BLaER1 treated with 17β-estradiol and CSF1 and Interleukin-3, amounts not matched to agents 10 nM and 100 nM (cell line): ENCODE data around the gene COL5A1.

ENCODE experiments used
- H3K27ac ChIP-seq, 11 experiments: shearing (Covaris generic); formaldehyde crosslinking; 2 replicates each; pipeline ENCODE4 v1.8.1; 2022
- H3K27me3 ChIP-seq, 11 experiments: shearing (Covaris generic); formaldehyde crosslinking; 2 replicates each; pipeline ENCODE4 v1.8.1; 2022
- H3K36me3 ChIP-seq, 11 experiments: shearing (Covaris generic); formaldehyde crosslinking; 2 replicates each; pipeline ENCODE4 v1.8.1; 2022
- H3K4me1 ChIP-seq, 10 experiments: shearing (Covaris generic); formaldehyde crosslinking; 2 replicates each; pipeline ENCODE4 v1.8.1; 2022
- H3K4me2 ChIP-seq, 11 experiments: shearing (Covaris generic); formaldehyde crosslinking; 2 replicates each; pipeline ENCODE4 v1.8.1; 2022
- H3K4me3 ChIP-seq, 10 experiments: shearing (Covaris generic); formaldehyde crosslinking; 2 replicates each; pipeline ENCODE4 v1.8.1; 2022
- H3K9ac ChIP-seq, 11 experiments: shearing (Covaris generic); formaldehyde crosslinking; 2 replicates each; pipeline ENCODE4 v1.8.1; 2022
- H3K9me3 ChIP-seq, 11 experiments: shearing (Covaris generic); formaldehyde crosslinking; replicated peaks in 1 of 11; 2 replicates each; pipeline ENCODE4 v1.8.1; 2022
- H4K20me1 ChIP-seq, 11 experiments: shearing (Covaris generic); formaldehyde crosslinking; 2 replicates each; pipeline ENCODE4 v1.8.1; 2022
- Cebpa-rat ChIP-seq, 11 experiments: shearing (Covaris generic); IDR thresholded peaks; 2 replicates each; pipeline ENCODE4 v1.8.1; 2022

The COL5A1 gene

DNA sequence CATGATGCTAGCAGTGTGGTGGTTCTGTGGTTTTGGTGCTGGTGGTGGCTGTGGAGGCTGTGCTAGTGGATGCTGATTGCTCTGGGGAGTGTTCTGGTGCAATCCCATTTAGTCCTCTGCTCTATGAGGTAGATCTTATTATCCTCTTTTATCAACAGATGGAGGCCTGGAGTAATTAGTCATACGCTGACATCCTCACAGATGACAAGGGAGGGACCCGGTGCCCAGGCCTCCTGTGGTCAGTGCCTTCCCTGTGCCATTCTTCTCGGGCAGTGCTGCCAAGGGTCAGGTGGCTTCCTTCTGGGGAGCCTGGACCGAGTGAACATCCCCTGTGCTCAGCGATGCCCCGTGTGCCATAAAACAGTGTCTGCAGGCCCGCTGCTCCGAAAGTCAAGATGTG, 74.5 kb downstream of the COL5A1 start:
- Histone ChIP-seq H3K4me2 (no peak overlapping the region), H3K36me3 (peaks cover 0 to 38% (median 18%) of the 10 kb centered on the region in 11 experiments; a peak in 11 of 22 replicates), H3K27ac (no peak overlapping the region), H4K20me1 (peaks cover 0 to 57% (median 46%) of the 10 kb centered on the region in 11 experiments; a peak in 19 of 22 replicates), H3K4me1 (peaks cover 0 to 36% (median 20%) of the 10 kb centered on the region in 10 experiments; a peak in 12 of 20 replicates), H3K9ac (no peak overlapping the region), H3K4me3 (no peak overlapping the region), H3K9me3 (peaks cover 5 to 26% (median 16%) of the 10 kb centered on the region in 11 experiments; a peak in 15 of 22 replicates), H3K27me3 (peaks cover 0 to 87% (median 0%) of the 10 kb centered on the region in 11 experiments; a peak in 8 of 22 replicates)
- no peak for TF ChIP-seq Cebpa-rat (IDR thresholded peaks at IDR 0.05)

DNA sequence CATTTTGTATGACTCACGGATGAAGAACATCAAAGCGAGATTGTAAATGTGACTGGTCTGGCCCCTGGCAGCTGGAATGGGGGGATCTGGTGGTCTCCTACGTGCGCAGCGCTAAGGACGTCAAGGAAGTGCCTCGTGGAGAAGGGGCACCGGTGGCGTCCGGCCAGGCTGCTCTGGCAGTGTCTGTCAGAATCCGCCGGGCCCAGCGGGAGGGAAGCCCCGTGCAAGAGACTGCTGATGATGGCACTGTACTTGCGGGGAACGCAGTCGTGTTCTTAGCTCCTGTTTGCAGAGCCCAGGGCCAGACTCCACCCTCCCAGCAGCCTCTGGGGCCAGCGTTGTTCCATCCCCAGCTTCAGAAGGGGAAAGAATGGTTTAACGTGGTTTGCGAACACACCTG, 75.5 kb downstream of the COL5A1 start:
- H3K36me3 ChIP-seq, result peaks cover 0 to 38% (median 15%) of the 10 kb centered on the region in 11 experiments; a peak in 11 of 22 replicates
- TF ChIP-seq Cebpa-rat (IDR thresholded peaks at IDR 0.05), result no peak
- no peak overlapping the region for H3K4me3 ChIP-seq

GRCh38 chr9:134717924-134718645, 76.5 kb downstream of the COL5A1 start:
- H3K9me3 ChIP-seq, result peaks cover 3 to 16% (median 11%) of the 10 kb centered on the region in 11 experiments; a peak in 15 of 22 replicates
- no peak overlapping the region for H3K27ac ChIP-seq
- no peak overlapping the region for H3K4me3 ChIP-seq
- H4K20me1 ChIP-seq, result peaks cover 6 to 77% (median 66%) of the 10 kb centered on the region in 11 experiments; a peak in 20 of 22 replicates
- no peak overlapping the region for H3K9ac ChIP-seq
- no peak overlapping the region; a peak in 1 of 22 replicates for H3K4me2 ChIP-seq
- peaks cover 0 to 94% (median 0%) of the 10 kb centered on the region in 11 experiments; a peak in 10 of 22 replicates for H3K27me3 ChIP-seq
- no peak for TF ChIP-seq Cebpa-rat (IDR thresholded peaks at IDR 0.05)
- H3K4me1 ChIP-seq, result peaks cover 4 to 54% (median 40%) of the 10 kb centered on the region in 10 experiments; a peak in 19 of 20 replicates
- peaks cover 0 to 33% (median 11%) of the 10 kb centered on the region in 11 experiments; a peak in 11 of 22 replicates for H3K36me3 ChIP-seq

More for the DNA sequence above, 75.5 kb downstream of the COL5A1 start:
- Histone ChIP-seq H4K20me1 (peaks cover 0 to 67% (median 56%) of the 10 kb centered on the region in 11 experiments; a peak in 20 of 22 replicates), H3K9ac (no peak overlapping the region), H3K9me3 (peaks cover 5 to 21% (median 15%) of the 10 kb centered on the region in 11 experiments; a peak in 15 of 22 replicates), H3K27ac (no peak overlapping the region), H3K4me1 (peaks cover 0 to 44% (median 30%) of the 10 kb centered on the region in 10 experiments; a peak in 14 of 20 replicates), H3K27me3 (peaks cover 0 to 90% (median 0%) of the 10 kb centered on the region in 11 experiments; a peak in 9 of 22 replicates), H3K4me2 (no peak overlapping the region)

- peaks cover 0 to 23% (median 5%) of the 10 kb centered on the region in 11 experiments; a peak in 6 of 22 replicates for H3K36me3 ChIP-seq
- H3K4me3 ChIP-seq, result no peak overlapping the region
- peaks cover 16 to 67% (median 52%) of the 10 kb centered on the region in 10 experiments for H3K4me1 ChIP-seq
- peaks cover 0 to 6% (median 0%) of the 10 kb centered on the region in 11 experiments; a peak in 2 of 22 replicates for H3K9me3 ChIP-seq
- H3K9ac ChIP-seq, result no peak overlapping the region
- peaks cover 6 to 90% (median 78%) of the 10 kb centered on the region in 11 experiments; a peak in 20 of 22 replicates for H4K20me1 ChIP-seq
- no peak overlapping the region for H3K27ac ChIP-seq
- no peak for TF ChIP-seq Cebpa-rat (IDR thresholded peaks at IDR 0.05)
- peaks cover 0 to 96% (median 0%) of the 10 kb centered on the region in 11 experiments; a peak in 10 of 22 replicates for H3K27me3 ChIP-seq
- H3K4me2 ChIP-seq, result peak overlapping the region in 7 of 11 experiments; percentile 13 to 94 (median 81); a peak in 12 of 22 replicates
Observed at GRCh38 chr9:134719331-134719730, 77.7 kb downstream of the COL5A1 start.

- Histone ChIP-seq H3K27ac (no peak overlapping the region), H3K4me1 (peaks cover 25 to 76% (median 61%) of the 10 kb centered on the region in 10 experiments), H3K9me3 (0 out of 22 replicates have a peak, but pooled peaks cover 0 to 1% (median 0%) of the 10 kb centered on the region in 11 experiments), H3K4me2 (peak overlapping the region in 8 of 11 experiments; percentile 5 to 94 (median 63); a peak in 12 of 22 replicates), H3K27me3 (peaks cover 0 to 100% (median 0%) of the 10 kb centered on the region in 11 experiments; a peak in 10 of 22 replicates), H4K20me1 (peaks cover 14 to 99% (median 88%) of the 10 kb centered on the region in 11 experiments; a peak in 21 of 22 replicates), H3K4me3 (no peak overlapping the region), H3K36me3 (peaks cover 0 to 23% (median 5%) of the 10 kb centered on the region in 11 experiments; a peak in 6 of 22 replicates), H3K9ac (no peak overlapping the region)
- no peak for TF ChIP-seq Cebpa-rat (IDR thresholded peaks at IDR 0.05)
Observed at GRCh38 chr9:134720136-134720753, 78.6 kb downstream of the COL5A1 start.

DNA sequence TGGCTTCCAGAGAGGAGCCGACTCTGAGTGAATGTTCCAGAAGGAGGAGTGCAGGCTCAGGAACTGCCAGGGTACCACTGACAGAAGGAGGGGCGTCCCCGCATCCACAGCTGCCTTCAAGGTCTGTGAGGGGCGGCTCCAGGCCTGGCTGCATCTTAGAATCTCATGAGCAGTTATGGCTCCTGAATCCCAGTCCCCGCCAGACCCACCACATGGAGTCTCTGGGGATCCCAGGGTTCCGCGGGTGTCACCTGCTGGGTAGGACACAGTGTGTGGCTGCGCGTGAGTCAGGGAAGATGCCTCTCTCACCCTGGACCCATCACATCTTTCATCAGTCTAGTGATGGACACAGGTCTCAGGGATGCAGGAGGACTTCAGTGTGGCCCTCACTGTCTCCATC, 79.2 kb downstream of the COL5A1 start:
- H3K36me3 ChIP-seq, result peaks cover 0 to 23% (median 5%) of the 10 kb centered on the region in 11 experiments; a peak in 6 of 22 replicates

GRCh38 chr9:134721344-134721743, 79.7 kb downstream of the COL5A1 start:
- H3K27me3 ChIP-seq, result peaks cover 0 to 94% (median 0%) of the 10 kb centered on the region in 11 experiments; a peak in 10 of 22 replicates
- no peak overlapping the region for H3K4me3 ChIP-seq
- H3K27ac ChIP-seq, result no peak overlapping the region
- H3K9me3 ChIP-seq, result no peaks in the 10 kb centered on the region
- H3K4me1 ChIP-seq, result peaks cover 34 to 82% (median 72%) of the 10 kb centered on the region in 10 experiments
- no peak overlapping the region for H3K9ac ChIP-seq
- peaks cover 0 to 20% (median 5%) of the 10 kb centered on the region in 11 experiments; a peak in 6 of 22 replicates for H3K36me3 ChIP-seq
- peak overlapping the region in 6 of 11 experiments; percentile 81 to 94 (median 85); a peak in 11 of 22 replicates for H3K4me2 ChIP-seq
- TF ChIP-seq Cebpa-rat (IDR thresholded peaks at IDR 0.05), result no peak
- peaks cover 19 to 100% (median 90%) of the 10 kb centered on the region in 11 experiments; a peak in 21 of 22 replicates for H4K20me1 ChIP-seq

More for the DNA sequence above, 79.2 kb downstream of the COL5A1 start:
- H3K27ac ChIP-seq, result no peak overlapping the region
- no peak overlapping the region for H3K4me3 ChIP-seq
- no peaks in the 10 kb centered on the region for H3K9me3 ChIP-seq
- H3K4me1 ChIP-seq, result peaks cover 29 to 81% (median 66%) of the 10 kb centered on the region in 10 experiments
- H3K9ac ChIP-seq, result no peak overlapping the region
- peak overlapping the region in 6 of 11 experiments; percentile 29 to 94 (median 82); a peak in 11 of 22 replicates for H3K4me2 ChIP-seq
- H4K20me1 ChIP-seq, result peaks cover 17 to 100% (median 90%) of the 10 kb centered on the region in 11 experiments; a peak in 21 of 22 replicates
- H3K27me3 ChIP-seq, result peaks cover 0 to 95% (median 0%) of the 10 kb centered on the region in 11 experiments; a peak in 10 of 22 replicates
- TF ChIP-seq Cebpa-rat (IDR thresholded peaks at IDR 0.05), result no peak

DNA sequence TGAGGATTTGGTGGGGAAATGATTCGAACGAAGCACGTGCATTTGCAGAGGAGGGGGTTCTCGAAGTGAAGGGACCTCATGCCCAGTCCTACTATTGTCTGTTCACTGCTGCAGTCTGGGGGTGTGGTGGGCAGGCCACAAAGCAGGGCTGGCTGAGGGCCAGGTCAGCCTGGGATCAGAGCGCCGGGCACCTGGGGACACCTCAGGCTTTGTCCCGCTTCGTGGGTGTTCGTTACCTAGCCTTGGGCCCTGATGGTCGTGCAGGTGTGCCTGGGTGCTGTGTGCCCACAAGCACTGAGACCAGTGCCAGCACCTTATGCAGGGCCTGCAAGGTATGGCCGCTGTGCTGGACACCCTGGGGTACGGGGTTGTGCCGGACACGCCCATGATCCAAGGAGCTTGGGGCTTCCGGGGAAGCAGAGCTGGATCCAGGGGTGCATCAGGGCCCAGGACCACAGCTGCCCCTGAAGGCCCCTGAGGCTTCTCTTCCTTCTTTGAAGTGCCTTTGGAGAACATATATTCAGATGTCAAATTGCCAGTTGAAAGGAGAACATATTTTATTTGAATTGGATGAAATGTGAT, 80.6 kb downstream of the COL5A1 start:
- H3K27ac ChIP-seq, result no peak overlapping the region
- H3K27me3 ChIP-seq, result peaks cover 0 to 94% (median 0%) of the 10 kb centered on the region in 11 experiments; a peak in 10 of 22 replicates
- no peaks in the 10 kb centered on the region; a peak in 1 of 22 replicates for H3K9me3 ChIP-seq
- no peak for TF ChIP-seq Cebpa-rat (IDR thresholded peaks at IDR 0.05)
- H3K36me3 ChIP-seq, result peaks cover 0 to 12% (median 3%) of the 10 kb centered on the region in 11 experiments; a peak in 6 of 22 replicates
- H4K20me1 ChIP-seq, result peaks cover 19 to 100% (median 92%) of the 10 kb centered on the region in 11 experiments; a peak in 21 of 22 replicates
- H3K9ac ChIP-seq, result no peak overlapping the region
- H3K4me2 ChIP-seq, result peak overlapping the region in 9 of 11 experiments; percentile 64 to 94 (median 85); a peak in 15 of 22 replicates
- no peak overlapping the region for H3K4me3 ChIP-seq
- H3K4me1 ChIP-seq, result peaks cover 37 to 85% (median 75%) of the 10 kb centered on the region in 10 experiments
